Panc1 (cell line): ENCODE data around the gene SERPINA10.

Experiments
- CTCF ChIP-seq: fragments of 450-650 bp; IDR thresholded peaks from 2 replicates; pipeline ENCODE4 v1.5.1; 2017; ENCODE audit warnings: mild to moderate bottlenecking
- POLR2AphosphoS5 ChIP-seq: IDR thresholded peaks from 2 replicates; pipeline ENCODE4 v1.6.1; 2012; ENCODE audit warnings: mild to moderate bottlenecking, low read depth, low read length, moderate library complexity
- REST ChIP-seq, 2 experiments: IDR thresholded peaks; 2 replicates each; pipeline ENCODE4 v1.6.1; 2011 to 2012; ENCODE audit warnings: low read depth in 2 of 2, control low read depth in 1 of 2, low read length in 1 of 2, mild to moderate bottlenecking in 1 of 2, moderate library complexity in 1 of 2; ENCODE audit not compliant: insufficient read depth in 1 of 2

- no peak for TF ChIP-seq CTCF
- TF ChIP-seq REST (IDR thresholded peaks at IDR 0.05; ENCODE audit: insufficient read depth in 1 of 2, low read depth in 2 of 2, low read length in 1 of 2): no peak
- no peak for TF ChIP-seq POLR2AphosphoS5
Observed at GRCh38 chr14:94332063-94332583, 39.1 kb upstream of the SERPINA10 start.
